HG02623 (cell line): ENCODE data around the gene GDA.
"Not testable (repeated sequence)": the region's sequence is repeated elsewhere in the genome, so short reads cannot be mapped to it uniquely, and the experiment has no call there.

Experiments
- ATAC-seq: cut with Tn5 transposase; IDR thresholded peaks from one replicate; pipeline ENCODE4 v1.9.1; 2021; ENCODE audit warnings: moderate library complexity; ENCODE audit not compliant: unreplicated experiment

The GDA gene

GRCh38 chr9:72204062-72204461 lies 54.8 kb downstream of the GDA start:
- ATAC-seq = no peak

GRCh38 chr9:72205513-72205912 lies 56.3 kb downstream of the GDA start:
- ATAC-seq = peak; percentile 51

GRCh38 chr9:72207278-72207677 lies 58.0 kb downstream of the GDA start:
- peak; percentile 43 for ATAC-seq

- no peak for ATAC-seq
Measured at GRCh38 chr9:72210522-72210921, 61.3 kb downstream of the GDA start.

- no peak for ATAC-seq
Measured at GRCh38 chr9:72211047-72211446, 61.8 kb downstream of the GDA start.

- no peak for ATAC-seq
Measured at GRCh38 chr9:72213906-72214305, 64.7 kb downstream of the GDA start.

- ATAC-seq = no peak
Measured at GRCh38 chr9:72217306-72217842, 68.1 kb downstream of the GDA start.

GRCh38 chr9:72220589-72220988 lies 71.3 kb downstream of the GDA start:
- ATAC-seq = no peak

GRCh38 chr9:72226146-72226812 lies 77.0 kb downstream of the GDA start:
- no peak for ATAC-seq

- ATAC-seq = no peak
Measured at GRCh38 chr9:72228282-72228681, 79.0 kb downstream of the GDA start.

- no peak for ATAC-seq
Measured at GRCh38 chr9:72232778-72233177, 83.5 kb downstream of the GDA start.

- no peak for ATAC-seq
Measured at GRCh38 chr9:72247549-72247948, 98.3 kb downstream of the GDA start.

GRCh38 chr9:72251589-72251988 lies 102.3 kb downstream of the GDA start:
- no peak for ATAC-seq

- no peak for ATAC-seq
Measured at GRCh38 chr9:72254901-72255545, 105.8 kb downstream of the GDA start.

GRCh38 chr9:72255569-72255968 lies 106.3 kb downstream of the GDA start:
- no peak for ATAC-seq

- no peak for ATAC-seq
Measured at GRCh38 chr9:72256931-72257330, 107.7 kb downstream of the GDA start.

- no peak for ATAC-seq
Measured at GRCh38 chr9:72257814-72258213, 108.6 kb downstream of the GDA start.

- ATAC-seq = no peak
Measured at GRCh38 chr9:72262063-72262462, 112.8 kb downstream of the GDA start.

GRCh38 chr9:72263572-72263971 lies 114.3 kb downstream of the GDA start:
- no peak for ATAC-seq

GRCh38 chr9:72268961-72269360 lies 119.7 kb downstream of the GDA start:
- no peak for ATAC-seq

GRCh38 chr9:72270359-72270758 lies 121.1 kb downstream of the GDA start:
- not testable (repeated sequence) for ATAC-seq
